ENCODE data around the gene LTBP2. TPM values are rescaled to one million over a fixed set of nuclear protein-coding genes. Genes with fewer than 3 reads are reported as not detected.

The LTBP2 gene
- total and polyA plus RNA-seq, 2 of the 8 experiments (the other 6 are each of a cell fraction or from before 2014, with no cell fraction given) = 0.48 to 0.89 TPM

- H2AFZ ChIP-seq (ENCODE audit: low read length) = no peak overlapping the region
- H3K4me3 ChIP-seq (ENCODE audit: extremely low read depth in 1 of 4, insufficient read depth in 2 of 4, low read depth in 3 of 4, low read length in 4 of 4) = peak overlapping the region in 3 of 4 experiments; percentile 10 to 32 (median 15); a peak in 4 of 8 replicates
- no peaks in the 10 kb centered on the region for H3K27me3 ChIP-seq (replicated peaks in 1 of 4; ENCODE audit: control insufficient read depth in 3 of 4, extremely low read depth in 1 of 4, insufficient read depth in 3 of 4, low read length in 3 of 4)
- H3K79me2 ChIP-seq (ENCODE audit: control insufficient read depth in 1 of 2, insufficient read depth in 2 of 2, low read length in 2 of 2) = peaks cover 0 to 3% of the 10 kb centered on the region in 2 experiments; a peak in 1 of 4 replicates
- ChIA-PET CTCF (ENCODE audit: partially characterized antibody) (interaction anchor here (0.7 to 6.2 kb wide), 25 partner anchors 9 to 223 kb away, joined by 3 to 64 read pairs (median 5); no protein-coding TSS in a partner anchor), POLR2A (ENCODE audit: partially characterized antibody) (interaction anchor here (0.7 to 1.8 kb wide), 6 partner anchors 14 to 174 kb away, joined by 3 to 5 read pairs (median 4); no protein-coding TSS in a partner anchor)
- H4K91ac ChIP-seq (replicated peaks; ENCODE audit: insufficient read length, low read length) = peak overlapping the region; percentile 13
- H3K4ac ChIP-seq (replicated peaks; ENCODE audit: insufficient read length, low read depth, low read length) = no peak overlapping the region
- peak overlapping the region in 2 of 4 experiments; percentile 70 to 72; a peak in 4 of 7 replicates for H3K9ac ChIP-seq (replicated peaks in 1 of 4; ENCODE audit: extremely low read depth in 1 of 4, low read depth in 3 of 4, low read length in 3 of 4)
- H2BK5ac ChIP-seq (ENCODE audit: low read depth, low read length) = peak overlapping the region; percentile 37
- H3K18ac ChIP-seq (ENCODE audit: extremely low read depth, low read length) = peak overlapping the region; percentile 3; the same call in 1 of the 2 replicates
- WGBS, 2 experiments (ENCODE audit: extremely low coverage in 1 of 2, insufficient coverage in 1 of 2, insufficient read length in 1 of 2, insufficient replicate concordance in 2 of 2, low coverage in 1 of 2, low lambda C conversion rate in 2 of 2, missing lambda C conversion rate in 1 of 2) = 65% methylated on average over 10 of the region's 10 CpGs; no CpG with 5 or more reads in 1 of the 2 experiments
- FAIRE-seq = no peak
- H3K4me1 ChIP-seq (replicated peaks in 1 of 4; ENCODE audit: control insufficient read depth in 3 of 4, insufficient read depth in 4 of 4, low read length in 3 of 4) = peaks cover 4 to 19% (median 16%) of the 10 kb centered on the region in 4 experiments
- H3K4me2 ChIP-seq (ENCODE audit: insufficient read depth in 1 of 2, low read depth in 2 of 2, low read length in 2 of 2) = peak overlapping the region; percentile 19 to 60
- no peak overlapping the region for H3K14ac ChIP-seq (ENCODE audit: insufficient read length)
- H2AK5ac ChIP-seq (ENCODE audit: low read depth, low read length) = peak overlapping the region; percentile 93; the same call in 1 of the 2 replicates
- H3K79me1 ChIP-seq (ENCODE audit: low read depth, low read length) = no peaks in the 10 kb centered on the region
- peak overlapping the region; percentile 36 for H2BK15ac ChIP-seq (ENCODE audit: low read length)
- no peaks in the 10 kb centered on the region for H3K9me3 ChIP-seq (ENCODE audit: insufficient read depth in 2 of 2, low read depth in 1 of 2, low read length in 1 of 2)
- no peak overlapping the region for H3K23ac ChIP-seq (ENCODE audit: insufficient read length)
- 0 out of 2 replicates have a peak overlapping the region, but pooled peaks have one; percentile 66 for H4K8ac ChIP-seq (ENCODE audit: extremely low read depth, insufficient read depth, low read length)
- H2BK20ac ChIP-seq (ENCODE audit: low read length) = no peak overlapping the region
- no peak overlapping the region for H2BK120ac ChIP-seq (replicated peaks; ENCODE audit: low read depth, low read length)
- peaks cover 0 to 3% of the 10 kb centered on the region in 2 experiments for H4K20me1 ChIP-seq (replicated peaks in 1 of 2; ENCODE audit: control insufficient read depth in 1 of 2, insufficient read depth in 2 of 2, low read length in 2 of 2)
- peaks cover 0 to 5% (median 0%) of the 10 kb centered on the region in 4 experiments; a peak in 1 of 8 replicates for H3K36me3 ChIP-seq (ENCODE audit: control insufficient read depth in 2 of 4, insufficient read depth in 4 of 4, low read length in 3 of 4)
- H3K27ac ChIP-seq (ENCODE audit: low read depth, low read length) = peak overlapping the region; percentile 84
- no peak overlapping the region for H3K56ac ChIP-seq (replicated peaks; ENCODE audit: insufficient read length, low read depth, low read length)
- peak overlapping the region; percentile 18 for H4K5ac ChIP-seq (ENCODE audit: insufficient read length, low read depth, low read length)
- DNase-seq (ENCODE audit: low read depth in 1 of 2, low spot score in 2 of 2) = no peak
- no peaks in the 10 kb centered on the region for H3K23me2 ChIP-seq (ENCODE audit: low read depth, low read length)
- peak overlapping the region; percentile 56; the same call in 1 of the 2 replicates for H2BK12ac ChIP-seq (ENCODE audit: low read depth, low read length)
- TF ChIP-seq POLR2A (IDR thresholded peaks at IDR 0.05; ENCODE audit: control extremely low read depth in 1 of 2, low read depth in 2 of 2, low read length in 2 of 2) = 0 out of 3 replicates have a peak, but pooled peaks of 1 of the 2 experiments have one; percentile 41
- peak in 2 of 3 experiments; percentile 13 to 39; a peak in 1 of 4 replicates for TF ChIP-seq CTCF (IDR thresholded peaks at IDR 0.05; ENCODE audit: control extremely low read depth in 1 of 3, insufficient read depth in 1 of 3, low read depth in 1 of 3, low read length in 3 of 3)
- peak; percentile 57 for TF ChIP-seq POLR2AphosphoS5 (IDR thresholded peaks at IDR 0.05; ENCODE audit: low read depth, low read length)
- no peak for TF ChIP-seq JUN (IDR thresholded peaks at IDR 0.05; ENCODE audit: low read depth, low read length)
- TF ChIP-seq SP2 (IDR thresholded peaks at IDR 0.05; ENCODE audit: low read length) = no peak
- no peak for TF ChIP-seq TAF7 (optimal IDR thresholded peaks at IDR 0.05; ENCODE audit: borderline replicate concordance, low read depth, low read length)
- TF ChIP-seq RAD21 (IDR thresholded peaks at IDR 0.05 in 1 of 2, conservative IDR thresholded peaks at IDR 0.05 in 1 of 2; ENCODE audit: low read depth in 2 of 2, low read length in 2 of 2) = no peak; a peak in 1 of 4 replicates
- no peak for TF ChIP-seq SUZ12 (IDR thresholded peaks at IDR 0.05; ENCODE audit: low read length)
Measured at GRCh38 chr14:74500417-74501134, 111.5 kb downstream of the LTBP2 start.

Data from H1 (cell line).